Measurements from ENCODE around the gene DIP2C.
A peak's percentile ranks its signal among the peaks of the same experiment; 100 is the strongest.

Gene DIP2C

GRCh38 chr10:241966-242643, 447.4 kb downstream of the DIP2C start:
- DNase-seq: no peak

- no peak for DNase-seq
Measured at GRCh38 chr10:241451-241850, 448.0 kb downstream of the DIP2C start.

GRCh38 chr10:239109-239508, 450.4 kb downstream of the DIP2C start:
- DNase-seq: peak; percentile 15

- no peak for DNase-seq
Measured at GRCh38 chr10:235915-236314, 453.6 kb downstream of the DIP2C start.

GRCh38 chr10:234708-235406, 454.6 kb downstream of the DIP2C start:
- DNase-seq: no peak

- no peak for DNase-seq
Measured at GRCh38 chr10:232878-233277, 456.6 kb downstream of the DIP2C start.

GRCh38 chr10:232061-232460, 457.4 kb downstream of the DIP2C start:
- no peak for DNase-seq

GRCh38 chr10:230758-231157, 458.7 kb downstream of the DIP2C start:
- DNase-seq: peak; percentile 13

GRCh38 chr10:228366-228765, 461.1 kb downstream of the DIP2C start:
- no peak for DNase-seq

- DNase-seq: peak; percentile 32
Measured at GRCh38 chr10:227014-227413, 462.5 kb downstream of the DIP2C start.

GRCh38 chr10:226018-226417, 463.4 kb downstream of the DIP2C start:
- DNase-seq: no peak

- DNase-seq: no peak
Measured at GRCh38 chr10:224571-224970, 464.9 kb downstream of the DIP2C start.

All from fibroblast of skin of right quadriceps (primary cell).